ENCODE measurements around the gene DEFB116. TPM values are rescaled to one million over a fixed set of nuclear protein-coding genes. Genes with fewer than 3 reads are reported as not detected.

DEFB116 gene
- total RNA-seq, 1 experiment from 2014 or later = not detected

- POLR2A ChIA-PET = no interaction called here
- BruUV-seq (replicated peaks) = no TSS peak
- Histone ChIP-seq H3K36me3 (ENCODE audit: control insufficient read depth, insufficient read depth, low read length) (no peaks in the 10 kb centered on the region), H3K27ac (ENCODE audit: low read length) (no peak within 1 kb of the TSS), H3K4me3 (ENCODE audit: low read depth in 2 of 2, low read length in 2 of 2) (no peak within 1 kb of the TSS), H3K27me3 (ENCODE audit: control insufficient read depth, insufficient read depth, low read length) (no peaks in the 10 kb centered on the region), H3K4me1 (ENCODE audit: control insufficient read depth, insufficient read depth, low read length) (no peaks in the 10 kb centered on the region), H3K9me3 (ENCODE audit: control insufficient read depth, insufficient read depth, low read depth, low read length) (no peaks in the 10 kb centered on the region)
- intact Hi-C loops (cut with micrococcal nuclease; ENCODE audit: unreplicated experiment) = no loop called here
- no peak for DNase-seq (ENCODE audit: low read depth, low spot score)
- CTCF ChIA-PET = no interaction called here
- no peak for ATAC-seq
- no peak for TF ChIP-seq TCF7L2 (IDR thresholded peaks at IDR 0.05; ENCODE audit: low read depth, low read length)
- TF ChIP-seq POLR2AphosphoS5 (IDR thresholded peaks at IDR 0.05; ENCODE audit: low read depth, low read length) = no peak
- no peak for TF ChIP-seq REST (IDR thresholded peaks at IDR 0.05; ENCODE audit: insufficient read depth in 1 of 2, low read depth in 2 of 2, low read length in 1 of 2)
- TF ChIP-seq CTCF (IDR thresholded peaks at IDR 0.05) = no peak
- no peak for TF ChIP-seq SIN3A (IDR thresholded peaks at IDR 0.05; ENCODE audit: borderline replicate concordance, insufficient read depth, low read depth, low read length)
- in situ Hi-C loops (cut with HindIII; ENCODE audit: low pct_unique_long_range_greater_than_20kb, low sequenced_read_pairs) = no loop called here
Observed at GRCh38 chr20:31257364-31257763, 51.0 kb downstream of the DEFB116 start, which contains the start of gene DEFB115. Gene DEFB115 (plus strand): TSS chr20:31257664. CDS start chr20:31257664, 0 bp downstream.

- Histone ChIP-seq H3K27me3 (ENCODE audit: control insufficient read depth, insufficient read depth, low read length) (no peaks in the 10 kb centered on the region), H3K27ac (ENCODE audit: low read length) (no peak overlapping the region), H3K36me3 (ENCODE audit: control insufficient read depth, insufficient read depth, low read length) (no peaks in the 10 kb centered on the region), H3K4me1 (ENCODE audit: control insufficient read depth, insufficient read depth, low read length) (no peaks in the 10 kb centered on the region), H3K9me3 (ENCODE audit: control insufficient read depth, insufficient read depth, low read depth, low read length) (no peaks in the 10 kb centered on the region), H3K4me3 (ENCODE audit: low read depth in 2 of 2, low read length in 2 of 2) (no peak overlapping the region)
- intact Hi-C loops (cut with micrococcal nuclease; ENCODE audit: unreplicated experiment) (no loop called here), in situ Hi-C loops (cut with HindIII; ENCODE audit: low pct_unique_long_range_greater_than_20kb, low sequenced_read_pairs) (no loop called here)
- no TSS peak for BruUV-seq (replicated peaks)
- ChIA-PET POLR2A (no interaction called here), CTCF (no interaction called here)
- no peak for TF ChIP-seq POLR2AphosphoS5 (IDR thresholded peaks at IDR 0.05; ENCODE audit: low read depth, low read length)
- ATAC-seq (no peak), DNase-seq (ENCODE audit: low read depth, low spot score) (no peak)
Observed at GRCh38 chr20:31256959-31257358, 51.4 kb downstream of the DEFB116 start.

Other genes with a start within 250 kb of the DEFB116 start
- not detected for gene DEFB115, start 50.9 kb downstream of the DEFB116 start, total RNA-seq (2021; ENCODE audit: unreplicated experiment)
- gene DEFB118, start 60.0 kb upstream of the DEFB116 start, total RNA-seq (2021; ENCODE audit: unreplicated experiment) = not detected
- gene DEFB119, start 82.0 kb upstream of the DEFB116 start, total RNA-seq (2021; ENCODE audit: unreplicated experiment) = not detected
- not detected for gene DEFB121, start 97.6 kb upstream of the DEFB116 start, total RNA-seq (2021; ENCODE audit: unreplicated experiment)
- not detected for gene DEFB123, start 132.0 kb upstream of the DEFB116 start, total RNA-seq (2021; ENCODE audit: unreplicated experiment)
- gene DEFB124, start 166.5 kb upstream of the DEFB116 start, total RNA-seq (2021; ENCODE audit: unreplicated experiment) = not detected
- gene REM1, start 166.7 kb upstream of the DEFB116 start, total RNA-seq (2021; ENCODE audit: unreplicated experiment) = not detected
- gene HM13, start 205.9 kb upstream of the DEFB116 start, total RNA-seq (2021; ENCODE audit: unreplicated experiment) = 337 TPM